NOMO-1 treated with DMSO at 0.1 percent for 48 hours (cell line): ENCODE measurements around the gene TSEN34.

ENCODE experiments used
- DNase-seq: peaks from one replicate; lab custom pipeline; 2025; ENCODE audit not compliant: unreplicated experiment; lab: John Stamatoyannopoulos, UW

TSEN34 gene

GRCh38 chr19:54191011-54191810 is at the start of gene TSEN34:
Gene TSEN34, plus strand, starts transcription at chr19:54191308. Its CDS starts 57 bp downstream, at chr19:54191365.
- peak; percentile 83 for DNase-seq

- no peak for DNase-seq
Measured at GRCh38 chr19:54141356-54141755, 49.8 kb upstream of the TSEN34 start.

DNA sequence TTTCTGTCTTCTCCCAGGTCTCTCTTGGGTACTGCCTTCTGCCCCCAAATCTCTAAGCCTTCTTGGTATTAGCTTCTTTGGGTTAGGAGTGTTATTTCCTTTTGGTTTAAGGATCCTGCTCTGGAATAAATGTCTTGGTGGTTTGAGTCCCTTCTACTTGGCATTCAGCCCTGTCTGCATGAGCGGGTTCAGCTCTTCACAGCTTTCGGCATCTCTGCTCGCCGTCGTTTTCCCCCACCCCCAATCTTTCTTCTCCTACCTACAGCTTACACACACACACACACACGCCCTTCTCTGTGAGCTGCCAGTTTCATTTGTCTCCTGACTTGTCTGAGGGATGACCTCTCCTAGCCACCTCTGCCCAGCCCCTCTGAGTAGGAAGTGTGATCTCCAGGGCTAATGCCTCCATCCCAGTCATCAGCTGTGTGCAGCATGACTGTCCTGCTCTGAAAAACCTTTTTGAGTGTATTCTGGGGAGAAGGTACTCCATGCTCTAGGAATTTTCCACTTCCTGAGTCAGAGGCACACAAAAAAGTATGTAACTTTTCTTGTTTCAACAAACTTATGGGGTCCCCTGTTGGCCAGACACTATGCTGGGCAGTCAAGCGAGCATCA is 48.8 kb upstream of the TSEN34 start:
- no peak for DNase-seq

GRCh38 chr19:54145541-54146158 is 45.5 kb upstream of the TSEN34 start:
- DNase-seq = no peak

DNA sequence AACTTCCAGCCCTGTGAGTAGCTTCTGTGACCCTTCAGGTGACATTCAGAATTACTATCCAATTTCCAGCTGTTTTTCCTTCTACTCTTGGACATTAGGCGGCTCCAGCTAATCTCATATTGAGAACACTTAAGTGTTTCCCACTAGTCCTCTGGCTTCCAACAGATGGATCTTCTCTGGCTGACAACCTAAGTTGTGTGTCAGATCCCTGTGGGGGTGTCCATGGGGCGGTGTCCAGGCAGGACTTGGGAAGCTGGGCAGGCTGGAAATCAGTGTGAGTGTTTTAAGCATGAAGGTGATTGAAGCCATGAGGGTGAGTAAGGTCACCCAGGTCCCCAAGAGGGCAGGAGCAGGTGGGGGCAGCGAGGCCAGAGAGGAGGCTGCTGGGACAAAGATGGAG is 43.4 kb upstream of the TSEN34 start:
- DNase-seq = no peak

DNA sequence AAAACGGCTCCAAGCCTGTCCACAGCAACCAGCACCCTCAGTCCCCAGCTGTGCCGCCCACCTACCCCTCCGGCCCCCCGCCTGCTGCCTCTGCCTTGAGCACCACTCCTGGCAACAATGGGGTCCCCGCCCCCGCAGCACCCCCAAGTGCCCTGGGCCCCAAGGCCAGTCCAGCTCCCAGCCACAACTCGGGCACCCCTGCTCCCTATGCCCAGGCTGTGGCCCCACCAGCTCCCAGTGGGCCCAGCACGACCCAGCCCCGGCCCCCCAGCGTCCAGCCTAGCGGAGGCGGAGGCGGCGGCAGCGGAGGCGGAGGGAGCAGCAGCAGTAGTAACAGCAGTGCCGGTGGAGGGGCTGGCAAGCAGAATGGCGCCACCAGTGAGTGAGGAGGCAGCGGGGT is 43.0 kb upstream of the TSEN34 start:
- no peak for DNase-seq

GRCh38 chr19:54149021-54149812 is 41.9 kb upstream of the TSEN34 start:
- DNase-seq = no peak

DNA sequence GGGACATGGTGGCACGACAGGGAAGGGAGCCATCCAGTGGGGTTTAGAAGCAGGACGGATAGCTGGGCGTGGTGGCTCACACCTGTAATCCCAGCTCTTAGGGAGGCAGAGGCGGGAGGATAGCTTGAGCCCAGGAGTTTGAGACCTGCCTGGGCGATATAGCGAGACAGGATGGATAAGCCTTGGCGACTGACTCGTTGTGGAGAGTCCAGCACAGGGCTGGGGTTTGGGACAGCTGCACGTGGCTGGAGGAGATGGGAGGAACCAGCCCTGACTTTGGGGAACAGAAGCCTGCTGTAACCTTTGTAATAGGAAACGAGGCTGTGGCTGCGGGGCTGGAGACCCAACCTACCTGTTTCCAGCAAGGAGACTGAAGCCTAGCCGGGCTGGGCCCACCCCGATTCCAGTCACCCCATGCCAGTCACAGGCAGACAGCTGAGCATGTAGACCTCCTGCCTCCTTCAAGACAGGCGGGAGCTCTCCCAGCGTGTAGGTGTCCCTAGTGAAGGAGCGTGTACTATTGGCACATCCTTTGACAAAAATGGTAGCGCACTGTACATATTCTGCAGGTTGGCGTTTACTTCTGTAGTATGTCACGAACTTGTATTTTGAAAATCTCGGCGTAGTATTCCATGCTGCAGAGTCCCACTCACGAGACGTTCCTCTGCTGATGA is 39.6 kb upstream of the TSEN34 start:
- no peak for DNase-seq

DNA sequence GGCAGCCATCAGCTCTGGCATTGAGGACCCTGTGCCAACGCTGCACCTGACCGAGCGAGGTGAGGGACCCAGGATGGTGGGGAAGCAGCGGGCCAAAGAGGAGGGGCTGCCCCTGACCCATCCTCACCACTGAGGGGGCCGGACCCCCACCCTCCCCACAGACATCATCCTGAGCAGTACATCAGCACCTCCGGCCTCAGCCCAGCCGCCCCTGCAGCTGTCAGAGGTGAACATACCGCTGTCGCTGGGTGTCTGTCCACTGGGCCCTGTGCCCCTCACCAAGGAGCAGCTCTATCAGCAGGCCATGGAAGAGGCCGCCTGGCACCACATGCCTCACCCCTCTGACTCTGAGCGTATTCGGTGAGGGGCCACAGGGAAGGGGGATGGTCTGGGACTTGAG is 38.8 kb upstream of the TSEN34 start:
- no peak for DNase-seq

DNA sequence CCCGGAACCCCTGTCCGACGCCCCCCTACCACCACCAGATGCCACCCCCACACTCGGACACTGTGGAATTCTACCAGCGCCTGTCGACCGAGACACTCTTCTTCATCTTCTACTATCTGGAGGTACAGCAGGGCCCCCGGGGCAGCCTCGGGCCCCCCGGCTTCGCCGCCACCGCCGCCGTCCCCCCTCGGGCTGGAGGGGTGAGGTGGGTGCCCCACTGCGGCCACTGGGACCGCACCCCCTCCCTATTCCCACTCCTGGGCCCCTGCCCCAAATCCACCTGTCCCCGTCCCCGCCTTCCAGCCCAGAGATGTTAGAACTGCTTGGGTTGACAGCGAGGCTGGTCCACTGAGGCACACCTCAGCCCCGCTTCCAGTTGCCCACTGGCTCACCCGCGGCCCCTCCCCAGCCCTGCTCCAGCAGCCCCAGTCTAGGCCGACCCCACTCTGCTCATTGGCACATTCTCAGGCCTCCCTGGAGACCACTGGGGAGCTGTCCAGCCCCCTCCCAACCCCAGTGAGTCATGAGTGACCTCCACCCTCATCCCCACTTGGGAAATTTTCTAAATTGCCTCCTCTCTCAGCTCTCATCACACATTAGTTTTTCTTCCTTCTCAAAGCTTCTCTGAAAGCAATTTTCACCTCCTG is 38.1 kb upstream of the TSEN34 start:
- DNase-seq = no peak

DNA sequence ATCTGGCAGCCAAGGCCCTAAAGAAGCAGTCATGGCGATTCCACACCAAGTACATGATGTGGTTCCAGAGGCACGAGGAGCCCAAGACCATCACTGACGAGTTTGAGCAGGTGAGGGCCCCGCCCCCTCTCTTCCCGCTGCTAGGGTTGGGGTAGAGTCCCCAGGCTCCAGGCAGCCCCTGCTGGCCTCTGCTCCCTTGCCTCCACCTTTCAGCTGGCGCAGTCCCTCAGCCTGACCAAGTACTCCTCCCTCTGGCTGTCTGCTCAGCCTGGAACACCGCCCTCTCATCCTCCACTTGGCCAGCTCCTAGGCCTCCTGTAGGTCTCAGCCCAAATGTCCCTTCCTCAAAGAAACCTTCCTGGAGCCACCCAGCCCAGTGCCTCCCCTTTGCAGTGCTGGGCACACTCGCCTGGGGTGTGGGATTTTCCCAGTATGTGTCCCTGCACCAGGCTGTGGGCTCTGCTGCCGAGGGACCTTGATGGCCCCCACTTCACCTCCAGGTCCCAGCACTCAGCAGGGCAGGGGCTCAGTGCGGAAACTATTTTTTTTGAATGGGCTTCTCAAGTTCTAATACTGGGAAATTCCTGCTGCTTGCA is 37.3 kb upstream of the TSEN34 start:
- no peak for DNase-seq

DNA sequence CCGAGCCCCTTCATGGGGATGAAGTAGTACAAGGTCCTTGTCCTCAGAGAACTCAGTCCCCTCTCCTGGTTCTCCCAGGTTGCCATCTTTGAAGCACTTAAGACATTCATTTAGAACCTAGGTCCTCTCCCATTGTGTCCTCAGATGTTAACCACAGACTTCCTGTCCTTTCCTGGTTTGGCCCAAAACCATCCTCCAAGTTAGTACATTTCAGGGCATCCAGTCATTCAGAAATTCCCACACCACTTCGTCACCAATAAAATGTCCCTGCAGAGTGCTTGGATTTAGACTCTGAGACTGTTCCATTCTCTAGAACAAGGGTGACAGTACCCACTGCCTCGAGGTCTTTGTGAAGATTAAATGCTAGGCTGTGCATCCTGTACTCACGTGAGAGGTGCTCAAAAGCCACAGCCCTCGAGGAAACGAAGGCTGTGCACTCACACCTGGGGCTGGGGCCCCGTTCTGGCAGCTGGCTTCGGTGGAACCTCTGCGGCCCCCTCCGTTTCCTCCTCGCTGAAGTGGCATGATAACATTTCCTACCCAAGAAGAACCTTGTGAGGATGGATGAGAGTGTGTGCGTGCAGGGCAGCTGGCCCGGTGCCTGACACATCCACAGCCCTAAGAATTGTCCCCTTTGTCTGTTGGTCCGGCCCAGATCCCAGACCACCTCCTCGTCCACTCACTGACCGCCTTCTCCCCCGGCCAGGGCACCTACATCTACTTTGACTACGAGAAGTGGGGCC is 36.3 kb upstream of the TSEN34 start:
- no peak for DNase-seq

DNA sequence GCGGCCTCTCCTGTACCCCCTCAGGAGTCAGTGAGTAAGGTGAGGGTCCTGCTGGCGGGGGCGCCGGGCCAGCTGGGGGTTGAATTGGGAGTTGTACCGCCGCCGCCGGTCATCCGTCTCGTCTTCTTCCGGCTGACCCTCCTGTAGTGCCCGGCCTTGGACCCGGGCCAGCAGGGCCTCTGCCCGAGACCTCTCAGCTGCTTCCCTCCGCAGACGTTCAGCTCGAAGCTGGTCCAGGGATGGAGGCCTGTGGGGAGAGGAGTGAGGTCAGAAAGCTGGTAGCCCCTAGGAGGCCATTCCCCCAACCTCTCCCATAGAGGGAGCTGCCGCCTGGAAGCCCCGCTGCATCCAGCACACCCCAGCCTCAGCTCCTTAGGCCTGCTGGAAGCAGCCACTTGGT is 35.4 kb upstream of the TSEN34 start:
- DNase-seq = no peak

DNA sequence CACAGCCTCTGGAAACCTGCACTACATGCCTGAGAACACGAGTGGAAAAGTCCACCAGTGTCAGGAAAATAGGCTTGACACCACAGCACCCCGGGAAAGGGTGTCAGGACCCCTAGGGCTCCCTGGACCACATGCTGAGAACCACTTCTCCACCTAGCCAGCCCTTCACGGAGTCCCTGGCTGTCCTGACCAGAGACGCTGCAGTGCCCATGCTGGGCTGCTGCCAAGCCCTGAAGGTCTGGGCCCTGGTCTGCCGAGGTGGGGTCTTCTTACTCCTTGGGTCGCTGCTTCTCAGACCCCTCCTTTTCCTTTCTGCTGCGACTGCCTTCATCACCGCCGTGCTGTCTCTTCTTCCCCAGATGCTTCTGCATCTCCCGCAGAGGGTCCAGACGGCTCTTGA is 34.6 kb upstream of the TSEN34 start:
- no peak for DNase-seq

GRCh38 chr19:54156953-54157352 is 34.2 kb upstream of the TSEN34 start:
- DNase-seq = no peak

- DNase-seq = peak; percentile 47
Measured at GRCh38 chr19:54158812-54159351, 32.2 kb upstream of the TSEN34 start.

DNA sequence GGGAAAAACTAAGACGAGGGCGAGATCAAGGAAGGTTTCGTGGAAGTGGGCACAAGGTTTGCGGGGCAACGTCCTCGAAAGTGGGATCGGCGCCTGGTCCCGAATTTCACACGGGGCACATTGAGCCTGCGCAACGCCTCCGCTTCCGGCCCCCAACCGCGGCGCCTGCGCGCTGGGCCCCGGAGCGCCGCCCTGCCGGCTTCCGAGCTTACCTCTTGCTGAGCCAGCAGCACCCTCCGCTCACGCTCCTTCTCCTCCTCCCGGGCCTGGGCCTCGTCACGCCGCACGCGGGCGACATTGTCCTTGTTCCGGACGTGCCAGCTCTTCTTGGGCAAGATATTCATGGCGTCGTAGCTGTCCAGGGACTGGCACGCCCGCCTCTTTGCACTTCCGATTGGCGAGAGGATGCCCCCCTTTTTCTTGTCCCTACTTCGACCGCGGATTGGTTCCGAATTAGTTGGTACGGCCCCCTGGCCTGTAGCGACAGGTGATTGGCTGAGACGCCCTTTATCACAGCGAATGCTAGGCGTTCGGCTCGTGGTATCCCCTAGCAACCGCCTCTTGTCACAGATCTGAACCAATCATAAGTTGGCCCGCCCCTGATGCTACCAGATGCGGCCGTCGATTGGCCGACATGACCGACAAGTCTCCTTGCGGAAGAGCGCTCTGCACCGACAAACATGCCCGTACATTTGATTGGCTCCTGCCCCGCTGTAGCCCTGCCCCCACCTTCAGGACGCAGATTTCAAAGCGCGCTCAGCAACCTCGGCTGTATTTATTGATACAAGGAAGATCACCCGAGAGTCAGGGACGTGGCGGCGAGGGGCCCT is 31.5 kb upstream of the TSEN34 start, which contains the start of gene LENG1:
LENG1 (minus strand) TSS at position 370 of the 830 bp plus-strand sequence; CDS start at position 344, 26 bp downstream.
- DNase-seq = peak; percentile 100

DNA sequence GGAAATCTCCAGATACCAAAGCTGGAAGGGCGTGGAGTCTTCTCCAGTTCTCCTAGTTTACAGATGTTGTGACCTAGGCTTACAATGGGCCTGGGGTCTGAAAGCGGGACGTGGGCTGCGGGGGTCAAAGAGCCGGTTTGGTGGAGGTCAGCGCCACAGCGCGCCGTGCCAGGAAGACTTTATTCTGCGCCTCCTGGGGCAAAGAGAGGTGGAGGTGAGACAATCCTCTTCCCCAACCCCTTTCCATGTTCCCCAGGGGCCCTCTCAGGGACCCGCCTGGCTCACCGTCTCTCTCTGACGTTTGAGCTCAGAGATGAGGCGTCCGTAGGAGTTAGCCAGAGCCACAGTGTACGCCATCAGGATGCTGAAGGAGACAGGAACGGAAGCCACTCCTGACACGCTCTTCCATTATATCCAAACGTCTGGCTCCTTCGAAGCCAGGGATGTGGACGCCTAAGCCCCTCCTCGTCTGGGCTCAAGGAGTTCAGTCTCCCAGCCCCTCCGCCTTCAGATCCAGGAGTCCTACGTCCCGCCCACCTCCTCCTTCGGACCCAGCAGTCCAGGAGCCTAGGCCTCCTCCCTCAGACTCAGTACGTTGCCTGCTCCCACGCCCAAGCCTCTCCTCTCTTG is 30.8 kb upstream of the TSEN34 start:
- no peak for DNase-seq
